Measurements from ENCODE around the gene NAV3.
A peak's percentile ranks its signal among the peaks of the same experiment; 100 is the strongest.

Gene NAV3

DNA sequence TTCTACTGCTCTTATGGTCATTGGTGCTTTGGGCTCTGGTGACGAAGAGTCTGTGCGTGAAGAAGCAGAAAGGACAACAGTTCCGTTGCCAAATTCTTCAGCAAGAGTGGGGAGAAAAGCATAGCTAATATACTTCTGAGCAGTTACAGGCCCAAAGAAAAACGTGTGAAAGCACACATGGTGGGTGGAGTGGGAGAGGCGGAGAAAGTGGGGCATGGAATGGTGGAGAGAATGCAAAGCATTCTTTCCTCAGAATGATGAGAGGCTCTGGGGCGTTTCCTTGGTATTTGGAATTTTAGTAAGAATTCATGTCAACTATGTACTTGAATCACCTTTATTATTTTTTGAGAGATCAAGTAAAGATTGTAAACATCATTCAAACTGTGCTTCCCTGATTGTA is 396.1 kb downstream of the NAV3 start:
- H3K23ac ChIP-seq (ENCODE audit: low read length in 2 of 2): no peak overlapping the region
- no peak overlapping the region for H3K9ac ChIP-seq (ENCODE audit: low read length)
- no peak overlapping the region for H3K4me3 ChIP-seq (ENCODE audit: insufficient read depth in 1 of 2, low read depth in 1 of 2, low read length in 2 of 2)
- DNase-seq: no peak
- H2AK5ac ChIP-seq (ENCODE audit: low read length, severe bottlenecking): no peak overlapping the region
- no peaks in the 10 kb centered on the region for H3K79me1 ChIP-seq (replicated peaks; ENCODE audit: low read length, poor library complexity, severe bottlenecking)
- H2BK12ac ChIP-seq (ENCODE audit: low read length in 2 of 2): no peak overlapping the region
- 72% methylated on average over 5 of the region's 6 CpGs for WGBS
- H4K91ac ChIP-seq (ENCODE audit: low read length): no peak overlapping the region
- H3K14ac ChIP-seq (ENCODE audit: low read length in 2 of 2): no peak overlapping the region
- H4K8ac ChIP-seq (ENCODE audit: low read length): no peak overlapping the region
- no peaks in the 10 kb centered on the region for H3K27me3 ChIP-seq (ENCODE audit: control insufficient read depth in 1 of 2, insufficient read depth in 1 of 2, low read length in 2 of 2)
- H2BK5ac ChIP-seq (ENCODE audit: low read depth, low read length, poor library complexity, severe bottlenecking): no peak overlapping the region
- no peak overlapping the region for H3K4ac ChIP-seq (ENCODE audit: low read depth in 1 of 2, low read length in 2 of 2)
- no peak overlapping the region for H3K4me2 ChIP-seq (ENCODE audit: low read length, poor library complexity, severe bottlenecking)
- H2AFZ ChIP-seq (ENCODE audit: low read depth, low read length): no peak overlapping the region
- H3K4me1 ChIP-seq (ENCODE audit: control insufficient read depth, insufficient read depth, low read depth, low read length): no peaks in the 10 kb centered on the region
- no peak overlapping the region for H2BK120ac ChIP-seq (ENCODE audit: low read depth, low read length)
- H3K9me3 ChIP-seq (ENCODE audit: control insufficient read depth, low read length): peaks cover 16% of the 10 kb centered on the region
- no peak overlapping the region for H2BK15ac ChIP-seq (ENCODE audit: low read depth, poor library complexity, severe bottlenecking)
- no peak overlapping the region for H3K18ac ChIP-seq (ENCODE audit: low read depth in 1 of 2, low read length in 2 of 2)
- H3K36me3 ChIP-seq (ENCODE audit: control insufficient read depth in 1 of 2, insufficient read depth in 2 of 2, low read depth in 1 of 2, low read length in 2 of 2): no peaks in the 10 kb centered on the region
- no peak overlapping the region for H3K27ac ChIP-seq (ENCODE audit: low read length, poor library complexity, severe bottlenecking)

- peaks cover 16% of the 10 kb centered on the region for H3K9me3 ChIP-seq (ENCODE audit: control insufficient read depth, low read length)
- no peaks in the 10 kb centered on the region for H3K4me1 ChIP-seq (ENCODE audit: control insufficient read depth, insufficient read depth, low read depth, low read length)
- 42% methylated on average over 4 of the region's 4 CpGs for WGBS
- H4K91ac ChIP-seq (ENCODE audit: low read length): no peak overlapping the region
- no peak overlapping the region for H2BK120ac ChIP-seq (ENCODE audit: low read depth, low read length)
- H3K23ac ChIP-seq (ENCODE audit: low read length in 2 of 2): no peak overlapping the region
- H2BK5ac ChIP-seq (ENCODE audit: low read depth, low read length, poor library complexity, severe bottlenecking): no peak overlapping the region
- DNase-seq: peak; percentile 55
- H3K79me1 ChIP-seq (replicated peaks; ENCODE audit: low read length, poor library complexity, severe bottlenecking): no peaks in the 10 kb centered on the region
- no peaks in the 10 kb centered on the region for H3K36me3 ChIP-seq (ENCODE audit: control insufficient read depth in 1 of 2, insufficient read depth in 2 of 2, low read depth in 1 of 2, low read length in 2 of 2)
- H4K8ac ChIP-seq (ENCODE audit: low read length): no peak overlapping the region
- no peak overlapping the region for H3K14ac ChIP-seq (ENCODE audit: low read length in 2 of 2)
- H2AFZ ChIP-seq (ENCODE audit: low read depth, low read length): no peak overlapping the region
- H3K27ac ChIP-seq (ENCODE audit: low read length, poor library complexity, severe bottlenecking): no peak overlapping the region
- H2AK5ac ChIP-seq (ENCODE audit: low read length, severe bottlenecking): no peak overlapping the region
- H2BK15ac ChIP-seq (ENCODE audit: low read depth, poor library complexity, severe bottlenecking): no peak overlapping the region
- no peak overlapping the region for H3K4me3 ChIP-seq (ENCODE audit: insufficient read depth in 1 of 2, low read depth in 1 of 2, low read length in 2 of 2)
- H2BK12ac ChIP-seq (ENCODE audit: low read length in 2 of 2): no peak overlapping the region
- H3K18ac ChIP-seq (ENCODE audit: low read depth in 1 of 2, low read length in 2 of 2): no peak overlapping the region
- no peak overlapping the region for H3K4me2 ChIP-seq (ENCODE audit: low read length, poor library complexity, severe bottlenecking)
- H3K4ac ChIP-seq (ENCODE audit: low read depth in 1 of 2, low read length in 2 of 2): no peak overlapping the region
- H3K27me3 ChIP-seq (ENCODE audit: control insufficient read depth in 1 of 2, insufficient read depth in 1 of 2, low read length in 2 of 2): no peaks in the 10 kb centered on the region
- no peak overlapping the region for H3K9ac ChIP-seq (ENCODE audit: low read length)
These were observed 399.0 kb downstream of the NAV3 start for GRCh38 chr12:78229591-78230101.

DNA sequence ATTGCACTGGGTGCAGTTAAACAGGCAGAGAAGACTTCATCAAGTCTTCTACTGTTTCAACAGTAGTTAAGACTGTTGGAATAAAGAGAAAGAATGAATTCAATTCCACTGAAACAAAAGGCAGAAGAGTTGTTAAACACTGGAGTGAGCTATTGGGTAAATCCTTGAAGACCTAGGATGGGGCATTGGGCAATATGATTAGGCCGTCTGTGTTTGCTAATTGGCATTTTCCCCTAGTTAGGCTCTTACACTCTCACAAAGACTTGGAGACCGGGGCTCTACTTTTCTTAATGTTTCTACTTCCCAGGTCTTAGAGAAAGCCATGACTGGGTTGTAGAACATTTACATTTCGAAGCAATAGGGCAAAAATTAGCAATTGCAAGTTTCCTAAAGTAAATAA is 402.1 kb downstream of the NAV3 start:
- H3K23ac ChIP-seq (ENCODE audit: low read length in 2 of 2): no peak overlapping the region
- no peak overlapping the region for H3K4me3 ChIP-seq (ENCODE audit: insufficient read depth in 1 of 2, low read depth in 1 of 2, low read length in 2 of 2)
- no peaks in the 10 kb centered on the region for H3K36me3 ChIP-seq (ENCODE audit: control insufficient read depth in 1 of 2, insufficient read depth in 2 of 2, low read depth in 1 of 2, low read length in 2 of 2)
- no peak overlapping the region for H2AFZ ChIP-seq (ENCODE audit: low read depth, low read length)
- no peak overlapping the region for H3K27ac ChIP-seq (ENCODE audit: low read length, poor library complexity, severe bottlenecking)
- no peak overlapping the region for H3K18ac ChIP-seq (ENCODE audit: low read depth in 1 of 2, low read length in 2 of 2)
- peaks cover 4% of the 10 kb centered on the region for H3K9me3 ChIP-seq (ENCODE audit: control insufficient read depth, low read length)
- no peaks in the 10 kb centered on the region for H3K79me1 ChIP-seq (replicated peaks; ENCODE audit: low read length, poor library complexity, severe bottlenecking)
- no peak overlapping the region for H2BK5ac ChIP-seq (ENCODE audit: low read depth, low read length, poor library complexity, severe bottlenecking)
- no peak overlapping the region for H4K91ac ChIP-seq (ENCODE audit: low read length)
- H4K8ac ChIP-seq (ENCODE audit: low read length): no peak overlapping the region
- H3K4me1 ChIP-seq (ENCODE audit: control insufficient read depth, insufficient read depth, low read depth, low read length): no peaks in the 10 kb centered on the region
- H3K14ac ChIP-seq (ENCODE audit: low read length in 2 of 2): no peak overlapping the region
- no peak overlapping the region for H3K4ac ChIP-seq (ENCODE audit: low read depth in 1 of 2, low read length in 2 of 2)
- no peak overlapping the region for H3K9ac ChIP-seq (ENCODE audit: low read length)
- H2AK5ac ChIP-seq (ENCODE audit: low read length, severe bottlenecking): no peak overlapping the region
- no peak for DNase-seq
- no peak overlapping the region for H2BK120ac ChIP-seq (ENCODE audit: low read depth, low read length)
- H2BK15ac ChIP-seq (ENCODE audit: low read depth, poor library complexity, severe bottlenecking): no peak overlapping the region
- H3K27me3 ChIP-seq (ENCODE audit: control insufficient read depth in 1 of 2, insufficient read depth in 1 of 2, low read length in 2 of 2): no peaks in the 10 kb centered on the region
- no peak overlapping the region for H2BK12ac ChIP-seq (ENCODE audit: low read length in 2 of 2)
- H3K4me2 ChIP-seq (ENCODE audit: low read length, poor library complexity, severe bottlenecking): no peak overlapping the region
- 78% methylated on average over 2 of the region's 3 CpGs for WGBS

DNA sequence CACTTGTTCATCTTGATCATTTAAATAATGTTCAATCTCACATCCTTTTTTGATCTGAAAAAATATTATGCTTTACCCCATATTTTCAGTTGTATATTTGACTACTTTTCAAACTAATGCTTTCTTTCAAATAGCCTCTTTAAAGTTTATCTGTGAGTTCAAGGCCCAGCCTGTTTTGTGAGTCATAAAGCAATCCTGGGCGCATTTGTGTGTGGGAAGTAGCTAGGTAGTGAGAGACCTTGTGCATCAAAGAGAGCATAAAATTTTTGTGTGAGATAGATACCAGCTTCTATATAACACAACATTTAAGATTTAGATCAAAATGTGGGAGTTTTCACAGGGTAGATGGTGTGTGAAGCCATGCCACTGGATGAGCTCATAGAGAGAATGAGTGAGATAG is 405.6 kb downstream of the NAV3 start:
- H3K4ac ChIP-seq (ENCODE audit: low read depth in 1 of 2, low read length in 2 of 2): no peak overlapping the region
- H3K18ac ChIP-seq (ENCODE audit: low read depth in 1 of 2, low read length in 2 of 2): no peak overlapping the region
- H3K9me3 ChIP-seq (ENCODE audit: control insufficient read depth, low read length): no peaks in the 10 kb centered on the region
- H3K4me1 ChIP-seq (ENCODE audit: control insufficient read depth, insufficient read depth, low read depth, low read length): no peaks in the 10 kb centered on the region
- H3K4me2 ChIP-seq (ENCODE audit: low read length, poor library complexity, severe bottlenecking): no peak overlapping the region
- no CpG with 5 or more reads among the region's 1 CpG for whole genome bisulfite sequencing
- H4K8ac ChIP-seq (ENCODE audit: low read length): no peak overlapping the region
- H2BK120ac ChIP-seq (ENCODE audit: low read depth, low read length): no peak overlapping the region
- H3K4me3 ChIP-seq (ENCODE audit: insufficient read depth in 1 of 2, low read depth in 1 of 2, low read length in 2 of 2): no peak overlapping the region
- H2AFZ ChIP-seq (ENCODE audit: low read depth, low read length): no peak overlapping the region
- no peak overlapping the region for H3K23ac ChIP-seq (ENCODE audit: low read length in 2 of 2)
- H4K91ac ChIP-seq (ENCODE audit: low read length): no peak overlapping the region
- H3K27ac ChIP-seq (ENCODE audit: low read length, poor library complexity, severe bottlenecking): no peak overlapping the region
- DNase-seq: no peak
- no peak overlapping the region for H2AK5ac ChIP-seq (ENCODE audit: low read length, severe bottlenecking)
- H2BK5ac ChIP-seq (ENCODE audit: low read depth, low read length, poor library complexity, severe bottlenecking): no peak overlapping the region
- H3K79me1 ChIP-seq (replicated peaks; ENCODE audit: low read length, poor library complexity, severe bottlenecking): no peaks in the 10 kb centered on the region
- H3K14ac ChIP-seq (ENCODE audit: low read length in 2 of 2): no peak overlapping the region
- no peak overlapping the region for H2BK15ac ChIP-seq (ENCODE audit: low read depth, poor library complexity, severe bottlenecking)
- no peak overlapping the region for H3K9ac ChIP-seq (ENCODE audit: low read length)
- H3K27me3 ChIP-seq (ENCODE audit: control insufficient read depth in 1 of 2, insufficient read depth in 1 of 2, low read length in 2 of 2): no peaks in the 10 kb centered on the region
- H2BK12ac ChIP-seq (ENCODE audit: low read length in 2 of 2): no peak overlapping the region
- H3K36me3 ChIP-seq (ENCODE audit: control insufficient read depth in 1 of 2, insufficient read depth in 2 of 2, low read depth in 1 of 2, low read length in 2 of 2): no peaks in the 10 kb centered on the region

All from mesenchymal stem cell (in vitro differentiated cells and primary cell).